Panc1 (cell line): Measurements from ENCODE around the gene TNFRSF21. TPM values are rescaled to one million over a fixed set of nuclear protein-coding genes. Genes with fewer than 3 reads are reported as not detected.

Experiments used
- ATAC-seq: fragments of 200-7000 bp; cut with Tn5 transposase; 2 replicates; pipeline ENCODE4 v1.9.1; 2020; ENCODE audit warnings: mild to moderate bottlenecking, moderate library complexity
- BruUV-seq: library from RNA; stranded (reverse); fragments of 400-500 nt; replicated peaks from 2 replicates; lab custom pipeline; 2021; lab: Mats Ljungman, UMichigan
- CTCF ChIA-PET: fragments of 300-600 bp; sonication (Branson Sonifier 250); formaldehyde crosslinking; loops from one replicate; lab custom pipeline; 2022; ENCODE audit warnings: antibody characterized with exemption; lab: Charles Lee
- POLR2A ChIA-PET: fragments of 300-600 bp; sonication (Branson Sonifier 250); formaldehyde crosslinking; loops from one replicate; lab custom pipeline; 2022; ENCODE audit warnings: antibody characterized with exemption; lab: Charles Lee
- DNase-seq: peaks from one replicate; pipeline ENCODE4 v3.0.0-alpha.2; 2010; ENCODE audit warnings: low read depth, low spot score
- H3K27ac ChIP-seq: 2 replicates; pipeline ENCODE4 v1.5.1; 2011; ENCODE audit warnings: mild to moderate bottlenecking, low read length, inconsistent platforms
- H3K27me3 ChIP-seq: fragments of 200-500 bp; sonication (Bioruptor generic); 2 replicates; pipeline ENCODE4 v1.6.0; 2014; ENCODE audit warnings: low read length, inconsistent platforms; ENCODE audit not compliant: control insufficient read depth, insufficient read depth
- H3K36me3 ChIP-seq: fragments of 200-500 bp; sonication (Bioruptor generic); 2 replicates; pipeline ENCODE4 v1.5.1; 2014; ENCODE audit warnings: inconsistent platforms, mild to moderate bottlenecking, low read length, moderate library complexity; ENCODE audit not compliant: control insufficient read depth, insufficient read depth
- H3K4me1 ChIP-seq: 2 replicates; pipeline ENCODE4 v1.5.1; 2011; ENCODE audit warnings: inconsistent platforms, mild to moderate bottlenecking, low read length, moderate library complexity; ENCODE audit not compliant: control insufficient read depth, insufficient read depth
- H3K4me3 ChIP-seq, 2 experiments: 2 replicates each; pipeline ENCODE4 v1.5.1; 2011 to 2012; ENCODE audit warnings: low read depth in 2 of 2, low read length in 2 of 2, mild to moderate bottlenecking in 2 of 2, inconsistent platforms in 1 of 2, moderate library complexity in 1 of 2
- H3K9me3 ChIP-seq: fragments of 200-500 bp; sonication (Bioruptor generic); 2 replicates; pipeline ENCODE4 v1.5.1; 2014; ENCODE audit warnings: low read depth, mild to moderate bottlenecking, inconsistent platforms, low read length, moderate library complexity; ENCODE audit not compliant: control insufficient read depth, insufficient read depth
- CTCF ChIP-seq: fragments of 450-650 bp; IDR thresholded peaks from 2 replicates; pipeline ENCODE4 v1.5.1; 2017; ENCODE audit warnings: mild to moderate bottlenecking
- POLR2AphosphoS5 ChIP-seq: IDR thresholded peaks from 2 replicates; pipeline ENCODE4 v1.6.1; 2012; ENCODE audit warnings: mild to moderate bottlenecking, low read depth, low read length, moderate library complexity
- SIN3A ChIP-seq: IDR thresholded peaks from 2 replicates; pipeline ENCODE4 v1.6.1; 2012; ENCODE audit warnings: low read depth, mild to moderate bottlenecking, low read length, moderate library complexity, borderline replicate concordance; ENCODE audit not compliant: insufficient read depth
- TCF7L2 ChIP-seq: IDR thresholded peaks from 2 replicates; pipeline ENCODE4 v1.6.1; 2011; ENCODE audit warnings: mild to moderate bottlenecking, low read depth, low read length, inconsistent platforms
- in situ Hi-C: cut with HindIII; loops from 2 replicates; pipeline ENCODE4 v1.10.0; 2016; ENCODE audit warnings: low sequenced_read_pairs, low pct_unique_long_range_greater_than_20kb
- intact Hi-C: fragments of 100-400 bp; cut with micrococcal nuclease; formaldehyde crosslinking; loops from one replicate; pipeline ENCODE4 v1.10.0; 2022; ENCODE audit not compliant: unreplicated experiment
- total RNA-seq: library from RNA; stranded (reverse); gene quantifications from one replicate; pipeline ENCODE4 v1.2.1, GENCODE V29; 2021; ENCODE audit not compliant: unreplicated experiment
- TF ChIP-seq, protein P1 (sequence below), 2 experiments: IDR thresholded peaks; 2 replicates each; pipeline ENCODE4 v1.6.1; 2011 to 2012; ENCODE audit warnings: low read depth in 2 of 2, control low read depth in 1 of 2, low read length in 1 of 2, mild to moderate bottlenecking in 1 of 2, moderate library complexity in 1 of 2; ENCODE audit not compliant: insufficient read depth in 1 of 2

TNFRSF21 gene
- total RNA-seq, 1 experiment from 2014 or later = 76.0 TPM

GRCh38 chr6:47292944-47293343, 16.8 kb downstream of the TNFRSF21 start:
- Histone ChIP-seq H3K4me3 (no peak overlapping the region), H3K27me3 (no peaks in the 10 kb centered on the region), H3K4me1 (peaks cover 21% of the 10 kb centered on the region), H3K27ac (no peak overlapping the region), H3K36me3 (no peaks in the 10 kb centered on the region), H3K9me3 (no peaks in the 10 kb centered on the region)
- peak; percentile 41 for DNase-seq
- CTCF ChIA-PET = no interaction called here
- TF ChIP-seq, protein P1, sequence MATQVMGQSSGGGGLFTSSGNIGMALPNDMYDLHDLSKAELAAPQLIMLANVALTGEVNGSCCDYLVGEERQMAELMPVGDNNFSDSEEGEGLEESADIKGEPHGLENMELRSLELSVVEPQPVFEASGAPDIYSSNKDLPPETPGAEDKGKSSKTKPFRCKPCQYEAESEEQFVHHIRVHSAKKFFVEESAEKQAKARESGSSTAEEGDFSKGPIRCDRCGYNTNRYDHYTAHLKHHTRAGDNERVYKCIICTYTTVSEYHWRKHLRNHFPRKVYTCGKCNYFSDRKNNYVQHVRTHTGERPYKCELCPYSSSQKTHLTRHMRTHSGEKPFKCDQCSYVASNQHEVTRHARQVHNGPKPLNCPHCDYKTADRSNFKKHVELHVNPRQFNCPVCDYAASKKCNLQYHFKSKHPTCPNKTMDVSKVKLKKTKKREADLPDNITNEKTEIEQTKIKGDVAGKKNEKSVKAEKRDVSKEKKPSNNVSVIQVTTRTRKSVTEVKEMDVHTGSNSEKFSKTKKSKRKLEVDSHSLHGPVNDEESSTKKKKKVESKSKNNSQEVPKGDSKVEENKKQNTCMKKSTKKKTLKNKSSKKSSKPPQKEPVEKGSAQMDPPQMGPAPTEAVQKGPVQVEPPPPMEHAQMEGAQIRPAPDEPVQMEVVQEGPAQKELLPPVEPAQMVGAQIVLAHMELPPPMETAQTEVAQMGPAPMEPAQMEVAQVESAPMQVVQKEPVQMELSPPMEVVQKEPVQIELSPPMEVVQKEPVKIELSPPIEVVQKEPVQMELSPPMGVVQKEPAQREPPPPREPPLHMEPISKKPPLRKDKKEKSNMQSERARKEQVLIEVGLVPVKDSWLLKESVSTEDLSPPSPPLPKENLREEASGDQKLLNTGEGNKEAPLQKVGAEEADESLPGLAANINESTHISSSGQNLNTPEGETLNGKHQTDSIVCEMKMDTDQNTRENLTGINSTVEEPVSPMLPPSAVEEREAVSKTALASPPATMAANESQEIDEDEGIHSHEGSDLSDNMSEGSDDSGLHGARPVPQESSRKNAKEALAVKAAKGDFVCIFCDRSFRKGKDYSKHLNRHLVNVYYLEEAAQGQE (IDR thresholded peaks at IDR 0.05; ENCODE audit: insufficient read depth in 1 of 2, low read depth in 2 of 2, low read length in 1 of 2) = no peak
- TF ChIP-seq TCF7L2 = no peak
- TF ChIP-seq CTCF = no peak
- TF ChIP-seq POLR2AphosphoS5 = no peak
- TF ChIP-seq SIN3A = no peak
- no TSS peak for BruUV-seq
- intact Hi-C loops = no loop called here
- POLR2A ChIA-PET = no interaction called here
- no peak for ATAC-seq
- in situ Hi-C loops = no loop called here

GRCh38 chr6:47292027-47292426, 17.7 kb downstream of the TNFRSF21 start:
- TF ChIP-seq POLR2AphosphoS5 (no peak), TCF7L2 (no peak), SIN3A (no peak)
- TF ChIP-seq, protein P1 (IDR thresholded peaks at IDR 0.05; ENCODE audit: insufficient read depth in 1 of 2, low read depth in 2 of 2, low read length in 1 of 2) = no peak
- intact Hi-C loops = no loop called here
- no peak for ATAC-seq
- ChIA-PET CTCF (no interaction called here), POLR2A (no interaction called here)
- H3K36me3 ChIP-seq = no peaks in the 10 kb centered on the region
- in situ Hi-C loops = no loop called here
- H3K4me3 ChIP-seq = no peak overlapping the region
- DNase-seq = no peak
- H3K4me1 ChIP-seq = peaks cover 21% of the 10 kb centered on the region
- no peaks in the 10 kb centered on the region for H3K9me3 ChIP-seq
- no peaks in the 10 kb centered on the region for H3K27me3 ChIP-seq
- no TSS peak for BruUV-seq
- H3K27ac ChIP-seq = no peak overlapping the region
